ENCODE results near the gene DHX15.

Gene DHX15

GRCh38 chr4:24601121-24601520 is 16.8 kb upstream of the DHX15 start:
- Mint-ChIP-seq H3K27ac (no peak overlapping the region), H3K36me3 (no peaks in the 10 kb centered on the region), H3K9me3 (peaks cover 4 to 15% of the 10 kb centered on the region in 2 donors), H3K4me3 (no peak overlapping the region), H3K4me1 (peaks cover 3 to 10% of the 10 kb centered on the region in 2 donors), H3K27me3 (peaks cover 9 to 16% of the 10 kb centered on the region in 2 donors)
- DNase-seq = no peak
- no peak for ATAC-seq (replicated peaks)

GRCh38 chr4:24599275-24599674 is 14.9 kb upstream of the DHX15 start:
- no peak overlapping the region for H3K27ac Mint-ChIP-seq
- H3K27me3 Mint-ChIP-seq = peaks cover 5 to 17% of the 10 kb centered on the region in 2 donors
- H3K9me3 Mint-ChIP-seq = peaks cover 0 to 10% of the 10 kb centered on the region in 2 donors
- no peaks in the 10 kb centered on the region for H3K4me1 Mint-ChIP-seq
- H3K4me3 Mint-ChIP-seq = no peak overlapping the region
- H3K36me3 Mint-ChIP-seq = no peaks in the 10 kb centered on the region
- ATAC-seq (replicated peaks) = no peak
- no peak for DNase-seq

- Mint-ChIP-seq H3K9me3 (peaks cover 0 to 8% of the 10 kb centered on the region in 2 donors), H3K4me1 (no peaks in the 10 kb centered on the region), H3K27me3 (peaks cover 0 to 21% of the 10 kb centered on the region in 2 donors), H3K27ac (no peak overlapping the region), H3K4me3 (no peak overlapping the region), H3K36me3 (no peaks in the 10 kb centered on the region)
- DNase-seq (no peak), ATAC-seq (replicated peaks) (no peak)
Observed at GRCh38 chr4:24598025-24598424, 13.7 kb upstream of the DHX15 start.

- no peak for ATAC-seq (replicated peaks)
- Mint-ChIP-seq H3K9me3 (peaks cover 7 to 14% of the 10 kb centered on the region in 2 donors), H3K4me3 (no peak overlapping the region), H3K27ac (no peak overlapping the region), H3K27me3 (peaks cover 13 to 31% of the 10 kb centered on the region in 2 donors), H3K4me1 (no peaks in the 10 kb centered on the region), H3K36me3 (peaks cover 3 to 8% of the 10 kb centered on the region in 2 donors)
- DNase-seq = no peak
Observed at GRCh38 chr4:24595659-24596058, 11.3 kb upstream of the DHX15 start.

GRCh38 chr4:24594887-24595286 is 10.5 kb upstream of the DHX15 start:
- DNase-seq (no peak), ATAC-seq (replicated peaks) (no peak)
- Mint-ChIP-seq H3K36me3 (peaks cover 4 to 10% of the 10 kb centered on the region in 2 donors), H3K4me1 (no peaks in the 10 kb centered on the region), H3K27ac (no peak overlapping the region), H3K9me3 (peaks cover 9 to 15% of the 10 kb centered on the region in 2 donors), H3K4me3 (no peak overlapping the region), H3K27me3 (peaks cover 14 to 38% of the 10 kb centered on the region in 2 donors)

GRCh38 chr4:24589448-24589847 is 5.1 kb upstream of the DHX15 start:
- Mint-ChIP-seq H3K27me3 (peaks cover 14 to 33% of the 10 kb centered on the region in 2 donors), H3K36me3 (peaks cover 7 to 12% of the 10 kb centered on the region in 2 donors), H3K4me1 (peaks cover 3 to 9% of the 10 kb centered on the region in 2 donors), H3K4me3 (no peak overlapping the region), H3K9me3 (peaks cover 12 to 13% of the 10 kb centered on the region in 2 donors), H3K27ac (no peak overlapping the region)
- no peak for DNase-seq
- ATAC-seq (replicated peaks) = no peak

- Mint-ChIP-seq H3K36me3 (peaks cover 12 to 15% of the 10 kb centered on the region in 2 donors), H3K27me3 (peaks cover 14 to 27% of the 10 kb centered on the region in 2 donors), H3K4me3 (no peak overlapping the region), H3K27ac (peak overlapping the region; percentile 51), H3K9me3 (peaks cover 12 to 13% of the 10 kb centered on the region in 2 donors), H3K4me1 (peaks cover 5 to 9% of the 10 kb centered on the region in 2 donors)
- no peak for ATAC-seq (replicated peaks)
- DNase-seq = no peak
Observed at GRCh38 chr4:24588216-24588954, 4.0 kb upstream of the DHX15 start.

- Mint-ChIP-seq H3K36me3 (peaks cover 19 to 29% of the 10 kb centered on the region in 2 donors), H3K27ac (peak overlapping the region; percentile 100), H3K9me3 (peaks cover 1 to 3% of the 10 kb centered on the region in 2 donors), H3K4me3 (peak overlapping the region; percentile 99 to 100), H3K4me1 (peaks cover 20 to 44% of the 10 kb centered on the region in 2 donors), H3K27me3 (no peaks in the 10 kb centered on the region)
- peak; percentile 53 to 55 for ATAC-seq (replicated peaks)
- no peak for DNase-seq
Observed at GRCh38 chr4:24583451-24584210, 723 bp downstream of the DHX15 start.

- no peak for DNase-seq
- Mint-ChIP-seq H3K9me3 (peaks cover 1 to 2% of the 10 kb centered on the region in 2 donors), H3K36me3 (peaks cover 24 to 38% of the 10 kb centered on the region in 2 donors), H3K27ac (peak overlapping the region; percentile 70), H3K4me3 (peak overlapping the region; percentile 99 to 100), H3K27me3 (no peaks in the 10 kb centered on the region), H3K4me1 (peaks cover 29 to 52% of the 10 kb centered on the region in 2 donors)
- ATAC-seq (replicated peaks) = no peak
Observed at GRCh38 chr4:24582235-24582832, 2.0 kb downstream of the DHX15 start.

- peaks cover 0 to 2% of the 10 kb centered on the region in 2 donors for H3K9me3 Mint-ChIP-seq
- DNase-seq (no peak), ATAC-seq (replicated peaks) (peak; percentile 36 to 58)
- H3K4me3 Mint-ChIP-seq = peak overlapping the region; percentile 25 to 39
- H3K27me3 Mint-ChIP-seq = no peaks in the 10 kb centered on the region
- peaks cover 38 to 56% of the 10 kb centered on the region in 2 donors for H3K36me3 Mint-ChIP-seq
- H3K27ac Mint-ChIP-seq = no peak overlapping the region
- H3K4me1 Mint-ChIP-seq = peaks cover 29 to 65% of the 10 kb centered on the region in 2 donors
Observed at GRCh38 chr4:24578364-24578763, 6.0 kb downstream of the DHX15 start.

GRCh38 chr4:24576276-24576675 is 8.1 kb downstream of the DHX15 start:
- ATAC-seq (replicated peaks) (no peak), DNase-seq (no peak)
- Mint-ChIP-seq H3K4me3 (no peak overlapping the region), H3K27ac (peak overlapping the region; percentile 43), H3K4me1 (peaks cover 21 to 52% of the 10 kb centered on the region in 2 donors), H3K27me3 (no peaks in the 10 kb centered on the region), H3K9me3 (peaks cover 0 to 2% of the 10 kb centered on the region in 2 donors), H3K36me3 (peaks cover 46 to 51% of the 10 kb centered on the region in 2 donors)

- no peak for ATAC-seq (replicated peaks)
- DNase-seq = no peak
- Mint-ChIP-seq H3K4me1 (peaks cover 31 to 61% of the 10 kb centered on the region in 2 donors), H3K9me3 (peaks cover 0 to 2% of the 10 kb centered on the region in 2 donors), H3K27ac (peak overlapping the region; percentile 3), H3K4me3 (no peak overlapping the region), H3K27me3 (no peaks in the 10 kb centered on the region), H3K36me3 (peaks cover 52 to 62% of the 10 kb centered on the region in 2 donors)
Observed at GRCh38 chr4:24574236-24574635, 10.1 kb downstream of the DHX15 start.

GRCh38 chr4:24573582-24573981 is 10.8 kb downstream of the DHX15 start:
- peaks cover 27 to 58% of the 10 kb centered on the region in 2 donors for H3K4me1 Mint-ChIP-seq
- ATAC-seq (replicated peaks) = no peak
- H3K9me3 Mint-ChIP-seq = peaks cover 0 to under 1% of the 10 kb centered on the region in 2 donors
- no peak overlapping the region for H3K27ac Mint-ChIP-seq
- DNase-seq = no peak
- peaks cover 50 to 61% of the 10 kb centered on the region in 2 donors for H3K36me3 Mint-ChIP-seq
- H3K27me3 Mint-ChIP-seq = no peaks in the 10 kb centered on the region
- H3K4me3 Mint-ChIP-seq = no peak overlapping the region

- no peak for ATAC-seq (replicated peaks)
- Mint-ChIP-seq H3K36me3 (peaks cover 43 to 62% of the 10 kb centered on the region in 2 donors), H3K4me1 (peaks cover 23 to 63% of the 10 kb centered on the region in 2 donors), H3K27me3 (no peaks in the 10 kb centered on the region), H3K27ac (no peak overlapping the region), H3K4me3 (peak overlapping the region in 1 of 2 donors; percentile 28), H3K9me3 (no peaks in the 10 kb centered on the region)
- no peak for DNase-seq
Observed at GRCh38 chr4:24570574-24571236, 13.6 kb downstream of the DHX15 start.
